Brain microvascular endothelial cell (primary cell): ENCODE data around the gene CELF1.

Experiments
- DNase-seq: peaks from one replicate; pipeline ENCODE4 v3.0.0-alpha.2; 2020
- H3K27ac ChIP-seq: fragments of 250-450 bp; sonication (Bioruptor Pico); 2 replicates; pipeline ENCODE4 v1.5.1; 2020; ENCODE audit warnings: mild to moderate bottlenecking, moderate library complexity
- H3K27me3 ChIP-seq: fragments of 250-450 bp; sonication (Bioruptor Pico); replicated peaks from 2 replicates; pipeline ENCODE4 v1.5.1; 2020; ENCODE audit warnings: mild to moderate bottlenecking
- H3K36me3 ChIP-seq: fragments of 250-450 bp; sonication (Bioruptor Pico); replicated peaks from 2 replicates; pipeline ENCODE4 v1.5.1; 2020; ENCODE audit warnings: mild to moderate bottlenecking
- H3K4me3 ChIP-seq: 2 replicates; pipeline ENCODE4 v1.5.1; 2011; ENCODE audit warnings: low read depth, mild to moderate bottlenecking, control low read depth, low read length, moderate library complexity
- in situ Hi-C: cut with HindIII; loops from 2 replicates; pipeline ENCODE4 v1.10.0; 2017; ENCODE audit warnings: low sequenced_read_pairs, low pct_ligation_motif_present
- TF ChIP-seq, protein P1 (sequence below): IDR thresholded peaks from 2 replicates; pipeline ENCODE4 v1.5.1; 2011; ENCODE audit warnings: low read depth, mild to moderate bottlenecking, moderate library complexity, low read length, control low read depth, inconsistent platforms; ENCODE audit errors: missing control alignments

CELF1 gene

DNA sequence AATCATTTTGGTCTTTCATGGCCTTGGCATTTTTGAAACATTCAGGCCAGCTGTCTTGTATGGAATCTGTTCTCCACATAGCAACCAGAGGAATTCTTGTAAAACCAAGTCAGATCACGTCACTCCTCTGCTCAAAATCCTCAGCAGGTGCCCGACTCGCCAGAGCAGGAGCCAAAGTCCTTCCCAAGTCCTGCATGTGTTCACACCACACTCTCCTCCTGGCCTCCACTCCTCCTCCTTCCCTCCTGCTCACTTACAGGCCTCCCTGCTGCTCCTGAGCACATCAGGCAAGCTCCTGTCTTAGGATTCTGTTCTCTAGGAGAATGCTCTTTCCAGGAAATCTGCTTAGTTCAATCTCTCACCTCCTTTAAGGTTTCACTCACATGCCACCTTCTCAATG is 119.8 kb downstream of the CELF1 start:
- DNase-seq, result no peak
- Histone ChIP-seq H3K27ac (no peak overlapping the region), H3K27me3 (no peaks in the 10 kb centered on the region), H3K36me3 (no peaks in the 10 kb centered on the region), H3K4me3 (no peak overlapping the region)
- TF ChIP-seq, protein P1, sequence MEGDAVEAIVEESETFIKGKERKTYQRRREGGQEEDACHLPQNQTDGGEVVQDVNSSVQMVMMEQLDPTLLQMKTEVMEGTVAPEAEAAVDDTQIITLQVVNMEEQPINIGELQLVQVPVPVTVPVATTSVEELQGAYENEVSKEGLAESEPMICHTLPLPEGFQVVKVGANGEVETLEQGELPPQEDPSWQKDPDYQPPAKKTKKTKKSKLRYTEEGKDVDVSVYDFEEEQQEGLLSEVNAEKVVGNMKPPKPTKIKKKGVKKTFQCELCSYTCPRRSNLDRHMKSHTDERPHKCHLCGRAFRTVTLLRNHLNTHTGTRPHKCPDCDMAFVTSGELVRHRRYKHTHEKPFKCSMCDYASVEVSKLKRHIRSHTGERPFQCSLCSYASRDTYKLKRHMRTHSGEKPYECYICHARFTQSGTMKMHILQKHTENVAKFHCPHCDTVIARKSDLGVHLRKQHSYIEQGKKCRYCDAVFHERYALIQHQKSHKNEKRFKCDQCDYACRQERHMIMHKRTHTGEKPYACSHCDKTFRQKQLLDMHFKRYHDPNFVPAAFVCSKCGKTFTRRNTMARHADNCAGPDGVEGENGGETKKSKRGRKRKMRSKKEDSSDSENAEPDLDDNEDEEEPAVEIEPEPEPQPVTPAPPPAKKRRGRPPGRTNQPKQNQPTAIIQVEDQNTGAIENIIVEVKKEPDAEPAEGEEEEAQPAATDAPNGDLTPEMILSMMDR, result no peak
- in situ Hi-C loops, result no loop called here

DNA sequence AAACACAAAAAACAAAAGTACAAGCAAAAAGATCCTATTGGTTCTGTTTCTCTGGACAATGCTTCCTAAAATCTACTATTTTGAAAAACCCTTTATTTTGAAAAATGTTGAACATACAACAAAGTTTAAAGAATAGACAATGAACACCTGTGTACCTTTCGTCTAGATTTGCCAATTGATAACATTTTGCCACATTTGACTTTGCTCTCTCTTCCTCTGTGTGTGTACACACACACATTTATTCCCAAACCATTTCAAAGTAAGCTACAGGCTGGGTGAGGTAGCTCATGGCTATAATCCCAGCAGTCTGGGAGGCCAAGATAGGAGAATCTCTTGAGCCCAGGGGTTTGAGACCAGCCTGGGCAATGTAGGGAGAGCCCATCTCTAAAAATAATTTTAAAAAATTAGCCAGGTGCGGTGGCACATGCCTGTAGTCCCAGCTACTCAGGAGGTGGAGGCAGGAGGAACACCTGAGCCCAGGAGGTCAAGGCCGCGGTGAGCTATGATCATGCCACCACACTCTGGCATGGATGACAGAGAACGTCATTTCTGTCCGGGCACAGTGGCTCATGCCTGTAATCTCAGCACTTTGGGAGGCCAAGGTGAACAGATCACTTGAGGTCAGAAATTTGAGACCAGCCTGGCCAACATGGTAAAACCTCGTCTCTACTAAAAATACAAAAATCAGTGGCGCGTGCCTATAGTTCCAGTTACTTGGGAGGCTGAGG is 121.4 kb downstream of the CELF1 start:
- H3K4me3 ChIP-seq, result no peak overlapping the region
- H3K27ac ChIP-seq, result no peak overlapping the region
- TF ChIP-seq, protein P1, result no peak
- in situ Hi-C loops, result no loop called here
- H3K36me3 ChIP-seq, result no peaks in the 10 kb centered on the region
- no peaks in the 10 kb centered on the region for H3K27me3 ChIP-seq
- DNase-seq, result no peak

DNA sequence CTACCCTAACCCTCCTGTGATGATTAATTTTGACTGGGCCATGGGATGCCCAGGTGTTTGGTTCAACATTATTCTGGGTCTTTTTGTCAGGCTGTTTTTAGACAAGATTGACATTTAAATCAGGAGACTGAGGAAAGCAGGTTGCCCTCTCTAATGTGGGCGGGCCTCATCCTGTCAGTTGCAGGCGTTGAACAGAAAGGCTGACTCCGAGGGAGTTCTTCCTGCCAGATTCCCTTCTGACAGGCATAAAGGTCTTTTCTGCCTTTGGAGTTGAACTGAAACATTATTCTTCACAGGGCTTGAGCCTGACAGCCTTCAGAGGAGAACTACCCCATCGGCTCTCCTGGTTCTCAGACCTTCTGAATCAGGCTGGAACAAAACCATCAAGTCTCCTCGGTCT is 122.4 kb downstream of the CELF1 start:
- TF ChIP-seq, protein P1, result no peak

DNA sequence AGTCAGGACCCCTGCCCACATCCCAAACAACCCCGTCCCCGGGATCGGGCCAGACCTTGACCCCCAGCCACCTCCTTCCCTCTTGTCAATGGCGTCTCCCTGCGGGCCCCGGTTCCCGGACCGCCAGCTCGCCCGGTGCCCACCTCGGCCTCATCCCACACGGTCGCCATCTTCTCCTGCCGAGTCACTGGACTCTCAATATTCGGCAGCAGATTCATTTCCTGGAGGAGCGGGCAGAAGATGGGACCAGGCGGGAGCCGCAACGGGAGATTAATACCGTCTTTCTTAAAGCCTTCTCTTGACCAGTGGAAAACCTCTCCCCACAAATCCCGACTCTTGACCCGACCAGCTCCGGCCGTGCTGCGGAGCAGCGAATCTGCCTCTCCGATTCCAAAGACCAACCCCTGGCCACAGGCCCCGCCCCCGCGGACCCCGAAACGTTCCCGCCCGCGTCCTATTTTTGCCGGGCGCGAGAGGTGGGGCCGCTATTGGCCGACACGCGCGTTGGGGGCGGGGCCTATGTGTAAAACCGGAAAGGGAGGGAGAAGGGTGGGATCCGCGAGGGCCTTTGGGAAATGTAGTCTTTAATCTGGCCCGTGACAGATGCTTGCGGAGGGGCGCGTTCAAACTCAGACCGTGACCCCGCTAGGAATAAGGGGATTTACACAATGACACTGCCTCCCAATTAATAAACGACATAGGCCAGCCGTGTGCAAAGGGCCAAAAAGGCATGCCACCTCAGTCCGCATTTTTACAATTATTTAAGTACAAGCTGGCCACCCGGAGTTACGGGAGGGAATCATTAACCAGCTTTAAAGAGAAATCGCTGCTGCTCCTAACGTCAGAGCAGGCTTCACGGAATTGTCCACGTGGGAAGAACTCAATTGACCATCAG is 126.6 kb downstream of the CELF1 start, which contains the start of gene PSMC3:
PSMC3 (minus strand) TSS at position 378 of the 895 bp plus-strand sequence; CDS start at position 218, 160 bp downstream.
- Histone ChIP-seq H3K36me3 (peaks cover 26% of the 10 kb centered on the region), H3K27ac (peak within 1 kb of the TSS; percentile 99), H3K4me3 (peak within 1 kb of the TSS; percentile 98), H3K27me3 (no peaks in the 10 kb centered on the region)
- in situ Hi-C loops, result no loop called here
- TF ChIP-seq, protein P1, result no peak
- peak; percentile 96 for DNase-seq

More for the DNA sequence above, 122.4 kb downstream of the CELF1 start:
- in situ Hi-C loops, result no loop called here
- H3K27me3 ChIP-seq, result no peaks in the 10 kb centered on the region
- H3K4me3 ChIP-seq, result no peak overlapping the region
- no peak overlapping the region for H3K27ac ChIP-seq
- H3K36me3 ChIP-seq, result no peaks in the 10 kb centered on the region
- DNase-seq, result no peak

DNA sequence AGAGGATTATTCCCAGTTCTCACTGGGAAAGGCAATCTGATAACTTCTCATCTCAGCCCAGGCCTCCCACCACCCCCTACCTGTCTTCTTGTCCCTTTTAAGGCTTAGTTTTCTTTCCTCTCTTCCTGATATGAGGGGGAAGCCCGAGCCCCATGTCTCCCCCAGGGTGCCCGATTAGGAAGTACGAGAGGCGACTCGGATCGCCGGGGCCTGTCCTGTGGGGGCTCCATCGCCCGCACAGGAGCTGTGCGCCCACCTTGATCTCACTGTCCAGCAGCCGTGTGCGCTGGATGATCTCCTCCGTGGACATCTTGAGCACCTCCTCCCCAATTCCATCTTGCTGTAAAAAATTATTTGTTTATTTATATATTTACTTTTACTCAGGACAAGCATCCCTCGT is 127.3 kb downstream of the CELF1 start:
- H3K4me3 ChIP-seq, result peak overlapping the region; percentile 98
- H3K27ac ChIP-seq, result peak overlapping the region; percentile 99
- no peaks in the 10 kb centered on the region for H3K27me3 ChIP-seq
- in situ Hi-C loops, result no loop called here
- no peak for DNase-seq
- TF ChIP-seq, protein P1, result no peak
- H3K36me3 ChIP-seq, result peaks cover 30% of the 10 kb centered on the region
